Articular chondrocyte of knee joint (primary cell): ENCODE results near the gene RIOX2. TPM values are rescaled to one million over a fixed set of nuclear protein-coding genes. Genes with fewer than 3 reads are reported as not detected.

Experiments
- total RNA-seq: library from RNA; depleted of rRNA; stranded (reverse); fragments of >200 nt; gene quantifications from 2 replicates; pipeline ENCODE4 v1.2.3, GENCODE V29; 2012

Gene RIOX2
- 24.2 and 30.2 TPM in 2 replicates for total RNA-seq

GRCh38 chr3:97971679-97972567 is at the start of gene RIOX2:
Gene RIOX2, minus strand, starts transcription at chr3:97972431. Its CDS starts 4,838 bp downstream, at chr3:97967593.

Other genes with a start within 250 kb of the RIOX2 start
- gene ARL6, start 207.7 kb downstream of the RIOX2 start, total RNA-seq, result 14.1 and 16.0 TPM in 2 replicates
- 28.1 and 31.5 TPM in 2 replicates for gene CRYBG3, start 150.4 kb downstream of the RIOX2 start, total RNA-seq
- gene GABRR3, start 62.9 kb upstream of the RIOX2 start, total RNA-seq, result not detected in 2 replicates
- not detected in 2 replicates for gene OR5AC2, start 114.7 kb upstream of the RIOX2 start, total RNA-seq
- not detected in 2 replicates for gene OR5H1, start 158.3 kb upstream of the RIOX2 start, total RNA-seq
- not detected in 2 replicates for gene OR5H14, start 175.0 kb upstream of the RIOX2 start, total RNA-seq
- not detected in 2 replicates for gene OR5H15, start 194.3 kb upstream of the RIOX2 start, total RNA-seq